OCI-LY7 (cell line): ENCODE results near the gene CLDN20.

Experiments
- EZH2phosphoT487 ChIP-seq: fragments of 200-600 bp; sonication (generic); IDR thresholded peaks from 2 replicates; pipeline ENCODE4 v1.6.1; 2018; ENCODE audit warnings: low read depth, borderline replicate concordance, mild to moderate bottlenecking, mixed run types, antibody characterized with exemption, low read length, moderate library complexity, mixed read lengths
- TF ChIP-seq, protein P1 (sequence below): fragments of 200-600 bp; sonication (generic); conservative IDR thresholded peaks from 2 replicates; pipeline ENCODE4 v1.5.1; 2014; ENCODE audit warnings: mild to moderate bottlenecking, antibody characterized with exemption, low read length, moderate library complexity, mixed read lengths

DNA sequence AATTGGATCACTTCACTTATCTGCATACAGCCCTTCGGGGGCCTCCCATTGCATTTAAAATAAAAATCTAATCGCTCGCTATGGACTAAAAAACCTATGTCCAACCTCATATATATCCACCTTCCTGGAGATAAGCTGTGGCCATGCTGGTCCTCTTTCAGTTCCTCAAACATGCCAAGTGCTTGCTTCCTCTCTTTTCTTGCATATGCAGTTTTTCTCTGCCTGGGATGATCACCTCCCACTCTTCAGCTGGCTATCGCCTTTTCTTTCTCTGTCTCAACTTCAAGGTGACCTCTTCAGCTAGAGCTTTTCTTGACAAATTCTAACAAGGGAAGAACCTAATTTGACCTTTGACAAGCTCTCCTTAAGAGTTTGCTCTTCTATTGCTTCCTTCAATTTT is 56.1 kb downstream of the CLDN20 start:
- TF ChIP-seq, protein P1, sequence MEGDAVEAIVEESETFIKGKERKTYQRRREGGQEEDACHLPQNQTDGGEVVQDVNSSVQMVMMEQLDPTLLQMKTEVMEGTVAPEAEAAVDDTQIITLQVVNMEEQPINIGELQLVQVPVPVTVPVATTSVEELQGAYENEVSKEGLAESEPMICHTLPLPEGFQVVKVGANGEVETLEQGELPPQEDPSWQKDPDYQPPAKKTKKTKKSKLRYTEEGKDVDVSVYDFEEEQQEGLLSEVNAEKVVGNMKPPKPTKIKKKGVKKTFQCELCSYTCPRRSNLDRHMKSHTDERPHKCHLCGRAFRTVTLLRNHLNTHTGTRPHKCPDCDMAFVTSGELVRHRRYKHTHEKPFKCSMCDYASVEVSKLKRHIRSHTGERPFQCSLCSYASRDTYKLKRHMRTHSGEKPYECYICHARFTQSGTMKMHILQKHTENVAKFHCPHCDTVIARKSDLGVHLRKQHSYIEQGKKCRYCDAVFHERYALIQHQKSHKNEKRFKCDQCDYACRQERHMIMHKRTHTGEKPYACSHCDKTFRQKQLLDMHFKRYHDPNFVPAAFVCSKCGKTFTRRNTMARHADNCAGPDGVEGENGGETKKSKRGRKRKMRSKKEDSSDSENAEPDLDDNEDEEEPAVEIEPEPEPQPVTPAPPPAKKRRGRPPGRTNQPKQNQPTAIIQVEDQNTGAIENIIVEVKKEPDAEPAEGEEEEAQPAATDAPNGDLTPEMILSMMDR, result no peak
- TF ChIP-seq EZH2phosphoT487, result no peak
